Gastroesophageal sphincter (tissue), 4 donors: Measurements from ENCODE around the gene RAPGEF5. TPM values are rescaled to one million over a fixed set of nuclear protein-coding genes. Genes with fewer than 3 reads are reported as not detected.
"Not testable (repeated sequence)": the region's sequence is repeated elsewhere in the genome, so short reads cannot be mapped to it uniquely, and the experiment has no call there.

Source experiments
- ATAC-seq: fragments of 150-250 bp; one replicate; pipeline ENCODE4 v1.9.1; 2016; ENCODE audit warnings: mild to moderate bottlenecking, moderate library complexity
- H3K27ac ChIP-seq, 4 donors: fragments of 200-600 bp; sonication (generic) in 3 of 4; 1 replicate in 3 of 4; 2 replicates in 1 of 4; pipeline ENCODE4 v1.5.1; 2016 to 2019
- H3K27me3 ChIP-seq: fragments of 200-600 bp; sonication (generic); one replicate; pipeline ENCODE4 v1.5.1; 2019
- H3K36me3 ChIP-seq, 2 donors: fragments of 200-600 bp; sonication (generic); one replicate each; pipeline ENCODE4 v1.5.1; 2019; ENCODE audit warnings: control low read depth in 1 of 2
- H3K4me1 ChIP-seq, 3 donors: fragments of 200-600 bp; sonication (generic); 1 replicate in 2 of 3; 2 replicates in 1 of 3; pipeline ENCODE4 v1.5.1; 2016 to 2019; ENCODE audit warnings: control low read depth in 2 of 3
- H3K4me3 ChIP-seq, 2 donors: fragments of 200-600 bp; sonication (generic); one replicate each; pipeline ENCODE4 v1.5.1; 2019; ENCODE audit warnings: mild to moderate bottlenecking in 1 of 2, moderate library complexity in 1 of 2
- H3K9me3 ChIP-seq, 3 donors: fragments of 200-600 bp; sonication (generic); one replicate each; pipeline ENCODE4 v1.5.1; 2017 to 2019; ENCODE audit warnings: control low read depth in 2 of 3
- CTCF ChIP-seq, 4 experiments: fragments of 200-600 bp in 2 of 4; fragments of 450-650 bp in 2 of 4; sonication (generic) in 1 of 4; IDR thresholded peaks; one replicate each; pipeline ENCODE4 v1.5.1; 2017 to 2019; ENCODE audit warnings: antibody characterized with exemption in 4 of 4, mild to moderate bottlenecking in 2 of 4, moderate library complexity in 2 of 4
- EP300 ChIP-seq: sonication (generic); formaldehyde crosslinking; IDR thresholded peaks from one replicate; pipeline ENCODE4 v1.6.1; 2017; ENCODE audit warnings: antibody characterized with exemption, mild to moderate bottlenecking
- POLR2A ChIP-seq, 2 donors: fragments of 450-650 bp; IDR thresholded peaks; one replicate each; pipeline ENCODE4 v1.6.1; 2017; ENCODE audit warnings: antibody characterized with exemption in 2 of 2, mild to moderate bottlenecking in 2 of 2, moderate library complexity in 1 of 2
- POLR2AphosphoS5 ChIP-seq: sonication (generic); formaldehyde crosslinking; IDR thresholded peaks from one replicate; pipeline ENCODE4 v1.6.1; 2017; ENCODE audit warnings: antibody characterized with exemption
- WGBS, 2 donors: methylation state at CpG; one replicate each; pipeline ENCODE4 v1.1.5; 2018; ENCODE audit warnings: low coverage in 1 of 2; 5-methylcytosine and 5-hydroxymethylcytosine counted together
- total RNA-seq, 4 donors: library from RNA; depleted of rRNA; stranded (reverse); fragments of >200 nt; gene quantifications; one replicate each; pipeline ENCODE4 v1.1.0, GENCODE V29; 2016

The RAPGEF5 gene
- total RNA-seq, 4 donors from 2014 or later: 21.5 to 29.8 (median 26.6) TPM

- no peak overlapping the region for H3K27ac ChIP-seq
- 86 to 95% methylated on average over 6 to 7 of the region's 7 CpGs for whole genome bisulfite sequencing, 2 donors
- peaks cover 0 to 7% (median 0%) of the 10 kb centered on the region in 3 donors for H3K4me1 ChIP-seq
- no peak overlapping the region for H3K4me3 ChIP-seq
- TF ChIP-seq CTCF (IDR thresholded peaks at IDR 0.05) (no peak), POLR2A (IDR thresholded peaks at IDR 0.05) (no peak), EP300 (no peak), POLR2AphosphoS5 (no peak)
- H3K27me3 ChIP-seq: peaks cover 13% of the 10 kb centered on the region
- H3K36me3 ChIP-seq: no peaks in the 10 kb centered on the region
- H3K9me3 ChIP-seq: no peaks in the 10 kb centered on the region
- no peak for ATAC-seq
Observed at GRCh38 chr7:22105550-22105949, 251.4 kb downstream of the RAPGEF5 start.

- H3K9me3 ChIP-seq: no peaks in the 10 kb centered on the region
- no peak for TF ChIP-seq POLR2AphosphoS5
- no peak for TF ChIP-seq CTCF (IDR thresholded peaks at IDR 0.05)
- TF ChIP-seq EP300: no peak
- no peak for TF ChIP-seq POLR2A (IDR thresholded peaks at IDR 0.05)
- 51 to 78% methylated on average over 8 to 10 of the region's 11 CpGs for WGBS, 2 donors
- H3K36me3 ChIP-seq: no peaks in the 10 kb centered on the region
- H3K27me3 ChIP-seq: no peaks in the 10 kb centered on the region
- peak overlapping the region in 1 of 4 donors; percentile 17 for H3K27ac ChIP-seq
- peaks cover 0 to 14% (median 6%) of the 10 kb centered on the region in 3 donors for H3K4me1 ChIP-seq
- H3K4me3 ChIP-seq: no peak overlapping the region
- peak; percentile 49 for ATAC-seq
Observed at GRCh38 chr7:22094413-22095342, 262.3 kb downstream of the RAPGEF5 start.

DNA sequence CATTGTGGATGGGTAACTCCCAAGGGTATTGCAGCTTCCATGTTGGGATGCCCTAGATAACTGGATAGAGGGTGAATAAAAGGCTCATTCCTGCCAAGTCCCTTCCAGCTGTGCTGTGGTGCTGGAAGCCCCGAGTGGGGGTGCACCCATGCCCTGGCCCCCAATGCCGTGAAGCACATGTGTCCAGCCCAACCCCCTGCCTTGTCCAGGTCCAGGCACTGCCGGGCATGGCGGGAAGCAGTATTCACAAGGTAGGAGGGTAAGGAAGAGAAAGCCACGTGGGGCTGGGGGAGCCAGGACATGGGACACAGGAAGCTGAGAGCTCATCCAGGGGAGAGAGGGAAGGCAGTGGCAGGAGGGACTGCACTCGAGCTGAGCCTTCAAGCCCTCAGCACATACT lies 263.0 kb downstream of the RAPGEF5 start:
- TF ChIP-seq POLR2A (IDR thresholded peaks at IDR 0.05) (no peak), POLR2AphosphoS5 (no peak)
- Histone ChIP-seq H3K27ac (peak overlapping the region in 2 of 4 donors; percentile 13 to 17), H3K4me1 (peaks cover 0 to 14% (median 6%) of the 10 kb centered on the region in 3 donors), H3K4me3 (no peak overlapping the region), H3K36me3 (no peaks in the 10 kb centered on the region), H3K9me3 (no peaks in the 10 kb centered on the region), H3K27me3 (no peaks in the 10 kb centered on the region)
- peak; percentile 8 for ATAC-seq
- WGBS, 2 donors: 33 to 100% methylated on average over 1 to 2 of the region's 6 CpGs

DNA sequence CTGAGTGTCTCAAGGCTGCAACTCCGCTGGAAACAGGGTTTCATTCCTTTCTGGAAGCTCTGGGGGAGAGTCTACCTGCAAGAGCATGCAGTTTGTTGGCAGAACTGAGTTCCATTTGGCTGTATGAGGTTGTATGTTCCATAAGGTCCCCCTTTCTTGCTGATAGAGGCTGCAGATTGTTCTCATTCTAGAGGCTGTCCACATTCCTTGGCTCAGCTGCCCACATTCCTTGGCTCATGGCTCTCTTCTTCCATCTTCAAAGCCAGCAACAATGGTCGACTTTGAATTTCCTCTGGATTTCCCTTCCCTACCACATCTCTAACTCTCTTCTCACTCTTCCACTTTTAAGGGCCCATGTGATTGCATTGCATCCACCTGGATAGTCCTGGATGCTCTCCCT lies 264.0 kb downstream of the RAPGEF5 start:
- TF ChIP-seq POLR2AphosphoS5: no peak
- no peak for TF ChIP-seq POLR2A (IDR thresholded peaks at IDR 0.05)
- no peak for TF ChIP-seq CTCF (IDR thresholded peaks at IDR 0.05)
- TF ChIP-seq EP300: no peak
- Histone ChIP-seq H3K27ac (no peak overlapping the region), H3K4me3 (no peak overlapping the region), H3K4me1 (peaks cover 0 to 14% (median 6%) of the 10 kb centered on the region in 3 donors), H3K27me3 (no peaks in the 10 kb centered on the region), H3K9me3 (no peaks in the 10 kb centered on the region), H3K36me3 (no peaks in the 10 kb centered on the region)
- 0 to 40% methylated on average over 1 to 2 of the region's 2 CpGs for WGBS, 2 donors
- ATAC-seq: peak; percentile 28

GRCh38 chr7:22090958-22091525 lies 265.9 kb downstream of the RAPGEF5 start:
- ATAC-seq, H3K4me3 ChIP-seq, H3K27ac ChIP-seq, H3K27me3 ChIP-seq, H3K36me3 ChIP-seq, H3K9me3 ChIP-seq: not testable (repeated sequence)
- peaks cover 0 to 14% (median 6%) of the 10 kb centered on the region in 3 donors for H3K4me1 ChIP-seq
- 90 to 98% methylated on average over 4 to 9 of the region's 11 CpGs for WGBS, 2 donors
